Activated naive CD4-positive, alpha-beta T cell treated with anti-CD3 and anti-CD28 coated beads, Interleukin-2, amount 50 U/mL, for 72 hours (primary cell): ENCODE data around the gene CORO6. TPM values are rescaled to one million over a fixed set of nuclear protein-coding genes. Genes with fewer than 3 reads are reported as not detected.

Source experiments
- ATAC-seq, 2 donors: fragments of 150-1000 bp; cut with Tn5 transposase; 2 replicates each; pipeline ENCODE4 v1.10.0; 2021; ENCODE audit warnings: mild to moderate bottlenecking in 2 of 2, moderate library complexity in 2 of 2
- DNase-seq, 2 donors: peaks; one replicate each; pipeline ENCODE4 v3.0.0; 2021 to 2022; ENCODE audit warnings: low spot score in 2 of 2
- H3K27ac Mint-ChIP-seq, 2 donors: one replicate each; pipeline ENCODE4 v1.8.0; 2022; ENCODE audit warnings: mild to moderate bottlenecking in 2 of 2, mixed read lengths in 2 of 2
- H3K36me3 Mint-ChIP-seq, 2 donors: one replicate each; pipeline ENCODE4 v1.8.0; 2022; ENCODE audit warnings: mixed read lengths in 2 of 2
- H3K9me3 Mint-ChIP-seq, 2 donors: one replicate each; pipeline ENCODE4 v1.8.0; 2022; ENCODE audit warnings: mixed read lengths in 2 of 2
- total RNA-seq, 2 donors: library from RNA; stranded (reverse); gene quantifications; one replicate each; pipeline ENCODE4 v1.2.3, GENCODE V29; 2022

Gene CORO6
- total RNA-seq, 2 donors from 2014 or later, result 17.3 to 47.3 TPM

DNA sequence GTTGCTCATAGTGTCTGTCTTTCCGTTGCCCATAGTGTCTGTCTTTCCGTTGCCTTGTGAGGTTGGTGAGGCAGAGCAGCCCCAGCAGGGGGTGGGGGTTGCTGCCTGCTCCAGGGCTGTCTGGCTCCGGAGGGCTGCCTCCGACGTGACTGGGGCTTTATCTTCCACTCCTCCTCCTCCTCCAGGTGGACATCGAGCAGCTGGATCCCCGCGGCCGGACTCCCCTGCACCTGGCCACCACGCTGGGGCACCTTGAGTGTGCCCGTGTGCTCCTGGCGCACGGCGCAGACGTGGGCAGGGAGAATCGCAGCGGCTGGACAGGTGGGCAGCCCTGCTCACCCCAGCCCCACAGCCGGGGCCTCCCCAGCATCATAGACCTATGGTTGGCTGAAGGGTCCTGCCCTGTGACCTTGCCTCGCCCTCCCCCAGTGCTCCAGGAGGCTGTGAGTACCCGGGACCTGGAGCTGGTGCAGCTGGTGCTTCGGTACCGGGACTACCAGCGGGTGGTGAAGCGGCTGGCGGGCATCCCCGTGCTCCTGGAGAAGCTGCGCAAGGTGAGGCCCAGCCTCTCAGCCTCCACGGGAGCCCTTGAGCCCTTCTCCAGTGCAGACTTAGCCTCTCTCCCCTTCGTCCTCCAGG, 15.0 kb downstream of the CORO6 start:
- ATAC-seq, result no peak
- DNase-seq, result no peak
- Mint-ChIP-seq H3K27ac (no peak overlapping the region), H3K9me3 (no peaks in the 10 kb centered on the region), H3K36me3 (no peaks in the 10 kb centered on the region)

DNA sequence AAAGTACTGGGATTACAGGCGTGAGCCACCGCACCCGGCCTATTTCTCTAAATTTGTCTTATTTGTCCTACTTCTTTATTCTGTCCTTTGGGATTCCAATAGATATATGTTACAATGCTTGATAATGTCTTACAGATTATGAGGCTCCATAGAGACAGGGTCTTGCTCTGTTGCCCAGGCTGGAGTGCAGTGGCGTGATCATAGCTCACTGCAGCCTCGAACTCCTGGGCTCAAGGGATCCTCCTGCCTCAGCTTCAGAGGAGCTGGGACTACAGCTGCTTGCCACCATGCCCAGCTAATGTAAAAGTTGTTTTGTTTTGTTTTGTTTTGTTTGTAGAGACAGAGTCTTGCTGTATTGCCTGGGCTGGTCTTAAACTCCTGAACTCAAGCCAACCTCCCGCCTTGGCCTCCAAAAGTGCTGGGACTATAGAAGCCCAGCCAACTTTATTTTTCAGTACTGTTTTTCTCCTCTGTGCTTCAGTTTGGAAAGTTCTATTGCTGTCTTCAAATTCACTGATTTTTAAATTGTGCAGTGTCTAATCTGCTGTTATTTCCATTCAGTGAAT, 19.5 kb downstream of the CORO6 start:
- Mint-ChIP-seq H3K27ac (no peak overlapping the region), H3K36me3 (no peaks in the 10 kb centered on the region), H3K9me3 (no peaks in the 10 kb centered on the region)
- no peak for ATAC-seq
- no peak for DNase-seq

DNA sequence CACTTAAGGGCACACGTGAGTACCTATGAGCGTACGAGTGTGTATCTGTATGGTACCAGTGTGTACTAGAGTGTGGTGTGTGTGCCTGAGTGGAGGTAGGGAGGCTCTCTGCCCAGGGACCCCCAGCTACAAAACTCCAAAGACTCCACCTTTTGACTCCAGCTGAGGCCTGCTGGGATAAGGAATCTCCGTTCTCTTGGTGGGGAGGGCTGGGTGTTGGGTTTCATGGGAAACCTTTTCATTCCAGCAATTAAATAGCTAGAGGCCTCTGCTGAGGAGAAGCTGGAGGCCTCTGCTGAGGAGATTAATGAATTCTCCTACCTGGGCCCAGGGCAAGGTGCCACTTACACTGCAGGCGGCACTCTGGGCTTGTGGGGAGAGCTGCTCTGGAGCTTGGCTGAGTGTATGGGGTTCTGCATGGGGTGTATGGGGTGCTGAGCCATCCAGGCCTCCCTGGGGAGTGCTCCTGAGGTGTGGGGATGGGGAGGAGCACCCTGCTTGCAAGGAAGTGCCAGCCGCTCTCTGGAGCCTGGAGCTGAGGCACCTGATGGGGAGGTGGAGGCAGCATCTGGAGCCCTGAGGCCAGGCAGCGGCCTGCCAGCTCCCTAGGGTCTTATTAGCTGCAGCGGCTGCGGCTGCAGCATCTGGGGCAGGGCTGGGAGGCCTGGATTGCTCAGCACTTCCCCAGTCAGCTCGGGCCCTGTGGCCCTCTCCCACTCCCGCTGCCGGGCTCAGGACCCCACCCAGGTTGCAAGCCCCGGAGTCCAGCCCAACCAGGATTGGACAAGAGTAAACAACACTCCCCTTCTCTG, 25.1 kb downstream of the CORO6 start:
- no peaks in the 10 kb centered on the region for H3K36me3 Mint-ChIP-seq
- H3K27ac Mint-ChIP-seq, result no peak overlapping the region
- DNase-seq, result no peak
- H3K9me3 Mint-ChIP-seq, result no peaks in the 10 kb centered on the region
- no peak for ATAC-seq

DNA sequence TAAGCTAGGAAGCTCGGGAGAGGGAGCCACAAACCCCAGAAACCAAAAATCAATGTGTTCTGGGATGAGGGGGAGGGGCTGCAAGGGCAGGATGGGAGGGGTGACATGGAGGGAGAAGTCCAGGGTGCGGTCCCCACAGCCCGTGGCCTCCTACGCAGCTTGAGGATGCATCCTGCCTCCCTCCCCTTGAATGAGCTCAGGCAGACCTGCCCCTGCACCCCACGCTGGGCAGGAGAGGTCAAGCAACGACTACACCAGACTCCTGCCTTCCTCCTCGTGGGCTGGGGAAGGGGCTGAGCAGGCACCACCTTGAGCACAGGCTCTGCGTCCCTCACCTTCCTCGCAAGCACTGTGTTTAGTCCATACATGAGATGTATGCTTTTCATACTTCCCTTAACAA, 25.9 kb downstream of the CORO6 start:
- no peaks in the 10 kb centered on the region for H3K36me3 Mint-ChIP-seq
- no peak for ATAC-seq
- no peaks in the 10 kb centered on the region for H3K9me3 Mint-ChIP-seq
- DNase-seq, result no peak
- no peak overlapping the region for H3K27ac Mint-ChIP-seq

DNA sequence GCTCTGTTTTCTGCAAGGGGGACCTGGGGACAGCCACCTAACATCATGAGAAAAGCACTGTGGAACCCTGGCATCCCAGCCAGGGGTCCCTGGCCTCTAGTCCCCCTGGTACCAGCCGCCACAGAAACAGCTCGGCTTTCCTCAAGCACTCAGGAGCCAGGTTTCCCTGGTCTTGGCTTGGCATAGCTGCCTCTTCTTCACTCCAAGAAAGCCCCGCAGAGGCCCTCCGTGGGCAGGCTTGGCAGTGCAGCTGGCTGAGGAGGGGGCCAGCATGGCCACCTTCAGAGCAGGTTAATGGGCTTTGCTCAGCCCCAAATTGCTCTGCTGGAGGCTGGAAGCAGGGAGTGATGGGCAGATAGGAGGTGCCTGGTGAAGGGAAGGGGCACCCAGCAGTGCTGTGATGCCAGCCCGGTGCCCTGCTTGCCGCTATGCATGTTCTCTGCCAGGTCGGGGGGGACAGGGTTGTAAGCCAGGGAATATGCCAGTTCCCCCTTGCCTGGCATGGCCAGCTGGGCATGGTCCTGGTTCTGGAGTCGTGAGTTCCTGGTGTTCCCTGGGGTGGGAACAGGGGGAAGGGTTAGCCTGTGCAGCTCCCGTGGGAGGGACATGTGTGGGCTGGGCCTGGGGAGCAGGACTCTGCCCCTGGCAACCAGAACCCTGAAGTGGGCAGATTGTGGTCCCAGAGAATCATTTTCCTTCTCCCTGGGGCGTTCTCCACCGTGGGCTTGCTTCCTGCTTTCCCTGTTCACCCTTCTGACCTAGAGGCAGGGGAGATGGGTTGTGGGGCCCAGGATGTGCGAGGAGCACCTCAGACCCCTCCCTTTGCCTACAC, 26.6 kb downstream of the CORO6 start:
- Mint-ChIP-seq H3K36me3 (no peaks in the 10 kb centered on the region), H3K9me3 (no peaks in the 10 kb centered on the region), H3K27ac (no peak overlapping the region)
- DNase-seq (no peak), ATAC-seq (no peak)

DNA sequence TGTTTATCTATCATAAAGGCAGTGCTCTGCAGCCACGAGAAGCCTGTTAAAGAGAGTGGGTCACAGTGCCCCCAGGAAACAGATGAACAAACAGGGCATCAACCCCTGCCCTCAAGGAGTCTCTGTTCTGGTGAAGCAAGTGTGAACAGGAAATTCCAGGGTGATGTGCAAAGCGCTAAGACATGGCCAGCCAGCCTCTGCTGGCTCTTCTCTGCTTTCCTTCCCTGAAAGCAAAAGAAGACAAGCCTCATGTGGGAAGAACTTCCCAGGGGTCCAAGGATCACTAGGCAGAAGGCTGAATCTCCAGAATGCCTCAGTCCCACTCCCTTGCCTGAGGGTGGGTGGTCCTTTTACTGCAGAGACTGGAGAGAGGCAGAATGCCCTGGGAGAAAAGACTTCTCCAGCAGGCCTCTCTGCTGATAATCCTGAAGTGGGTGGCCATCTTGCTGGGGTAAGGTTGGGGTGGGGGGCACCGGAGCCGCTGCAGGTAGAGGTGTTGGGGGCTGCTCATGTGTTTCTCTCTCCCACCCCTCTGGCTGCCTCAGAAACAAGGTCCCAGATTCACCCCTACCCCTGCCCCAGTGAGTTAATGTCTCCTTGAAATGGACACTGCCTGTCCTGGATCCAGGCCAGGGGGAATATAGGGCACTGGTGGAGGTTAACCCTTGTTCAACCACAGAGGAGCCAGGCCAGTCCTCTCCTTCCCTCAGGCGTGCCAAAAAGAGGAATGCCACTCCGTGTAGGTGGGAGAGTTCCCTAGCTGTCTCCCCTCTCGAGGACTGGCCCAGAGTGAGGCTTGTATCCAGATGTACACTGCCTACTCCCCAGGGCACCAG, 27.4 kb downstream of the CORO6 start:
- no peak for DNase-seq
- H3K9me3 Mint-ChIP-seq, result no peaks in the 10 kb centered on the region
- no peak overlapping the region for H3K27ac Mint-ChIP-seq
- ATAC-seq, result no peak
- H3K36me3 Mint-ChIP-seq, result no peaks in the 10 kb centered on the region

DNA sequence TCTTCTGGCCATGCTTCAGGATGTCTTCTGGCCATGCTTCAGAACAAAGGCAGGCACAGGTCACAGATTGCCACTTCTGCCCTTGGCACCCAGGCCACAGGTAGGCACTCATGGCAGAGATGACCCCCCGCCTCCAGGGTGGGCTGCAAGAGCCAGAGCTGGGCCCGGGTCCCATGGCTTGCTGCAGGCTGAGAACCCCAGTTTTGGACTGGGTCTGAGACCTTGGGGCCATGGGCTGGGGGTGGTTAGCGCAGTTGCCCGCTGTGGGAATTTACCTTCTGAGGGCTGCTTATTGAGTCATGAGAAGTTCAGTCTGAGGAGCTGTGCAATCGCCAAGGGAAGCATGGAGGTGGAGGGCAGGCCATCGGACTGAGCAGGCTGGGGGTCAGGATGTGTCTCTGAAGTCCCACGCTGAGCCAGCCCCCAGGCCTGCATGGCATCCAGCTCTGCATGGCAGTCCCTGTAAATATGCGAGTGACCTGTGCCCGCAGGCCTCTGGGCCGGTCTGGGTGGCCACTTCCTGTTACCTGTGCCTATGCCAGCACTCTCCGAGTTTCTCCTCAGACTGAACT, 28.1 kb downstream of the CORO6 start:
- Mint-ChIP-seq H3K27ac (no peak overlapping the region), H3K36me3 (no peaks in the 10 kb centered on the region), H3K9me3 (no peaks in the 10 kb centered on the region)
- no peak for DNase-seq
- ATAC-seq, result no peak

DNA sequence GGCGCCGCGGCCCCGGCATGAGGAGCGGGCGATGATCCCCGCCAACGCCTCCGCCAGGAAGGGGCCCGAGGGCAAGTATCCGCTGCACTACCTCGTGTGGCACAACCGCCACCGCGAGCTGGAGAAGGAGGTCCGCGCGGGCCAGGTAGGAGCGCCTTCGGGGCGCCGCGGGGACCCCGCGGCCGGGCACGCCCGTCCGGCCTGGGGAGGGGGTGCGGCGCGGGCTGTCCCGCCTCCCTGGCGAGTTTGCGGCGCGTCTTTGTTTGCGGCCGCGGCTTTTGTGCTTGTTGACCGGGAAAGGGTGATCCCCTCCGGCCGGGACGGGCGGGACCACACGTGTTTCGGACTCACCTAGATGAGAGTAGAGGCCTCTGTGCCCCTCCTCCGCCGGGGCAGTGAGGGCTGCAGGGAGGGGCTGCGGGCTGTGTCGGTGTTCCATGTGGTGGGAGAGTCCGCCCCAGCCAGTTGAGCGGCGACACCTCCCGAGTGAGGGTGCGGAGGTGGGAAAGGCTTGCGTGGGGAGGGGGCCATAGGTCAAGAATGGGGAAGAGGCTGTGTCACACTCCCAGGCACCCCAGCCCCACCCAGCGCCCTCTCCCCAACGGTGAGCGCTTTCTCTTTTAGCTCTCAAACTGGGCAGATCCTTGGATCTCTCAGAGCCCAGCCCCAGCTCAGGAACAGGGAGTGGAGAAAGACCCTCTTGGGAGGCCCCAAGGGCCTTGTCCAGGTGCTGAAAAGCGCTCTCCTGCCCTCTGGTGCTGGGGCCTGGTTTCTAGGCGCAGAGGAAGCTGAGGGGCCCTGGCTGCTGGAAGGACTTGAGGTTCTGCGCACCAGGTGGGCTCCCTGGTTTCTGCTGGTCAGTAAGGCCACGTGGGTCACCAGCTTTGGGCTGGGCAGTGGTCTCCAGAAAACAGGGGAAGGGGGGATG, 28.9 kb downstream of the CORO6 start:
- DNase-seq, result peak in 1 of 2 donors; percentile 45
- H3K9me3 Mint-ChIP-seq, result no peaks in the 10 kb centered on the region
- H3K27ac Mint-ChIP-seq, result peak overlapping the region in 1 of 2 donors; percentile 29
- H3K36me3 Mint-ChIP-seq, result no peaks in the 10 kb centered on the region
- ATAC-seq, result peak in 1 of 2 donors; percentile 4

DNA sequence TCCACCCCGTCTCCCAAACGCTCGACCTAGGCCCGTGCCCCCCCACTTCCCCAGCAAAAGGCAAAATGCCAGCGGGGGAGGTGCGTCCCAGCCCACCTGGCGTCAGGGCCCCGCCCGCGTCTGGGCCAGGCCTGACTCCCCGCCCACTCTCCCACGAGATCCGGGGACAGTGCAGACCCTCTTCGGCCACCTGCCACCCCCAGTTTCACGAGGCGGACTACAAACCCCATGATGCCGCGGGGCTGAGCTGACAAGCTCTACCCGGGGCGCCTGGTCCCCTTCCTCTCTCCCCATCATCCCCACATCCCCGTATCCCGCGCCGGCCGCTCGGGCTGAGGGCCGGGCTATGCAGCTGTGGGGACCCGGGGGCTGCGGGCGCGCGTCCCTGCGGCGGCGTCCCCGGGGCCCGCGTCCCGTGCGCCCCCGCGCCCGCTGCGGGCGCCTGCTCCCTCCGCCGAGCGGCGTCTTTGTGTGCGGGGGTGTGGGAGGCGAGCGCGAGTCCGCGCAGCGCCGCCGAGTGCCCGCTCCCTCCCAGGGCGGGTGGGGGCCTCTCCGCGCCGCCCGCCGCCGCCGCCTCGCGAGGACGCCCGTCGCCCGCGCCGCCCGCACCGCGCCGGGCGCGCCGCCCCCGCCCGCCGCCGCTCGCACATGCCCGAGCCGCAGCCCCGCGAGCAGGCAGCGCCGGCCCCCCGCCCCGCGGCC, 29.7 kb downstream of the CORO6 start, which contains the start of gene ANKRD13B:
ANKRD13B (plus strand) TSS at position 283 of the 702 bp plus-strand sequence. CDS start 490 bp downstream, outside the sequence.
- peak in 1 of 2 donors; percentile 57 for DNase-seq
- peaks cover 6 to 7% of the 10 kb centered on the region in 2 donors for H3K36me3 Mint-ChIP-seq
- peak in 1 of 2 donors; percentile 16 for ATAC-seq
- H3K9me3 Mint-ChIP-seq, result no peaks in the 10 kb centered on the region
- H3K27ac Mint-ChIP-seq, result peak within 1 kb of the TSS in 1 of 2 donors; percentile 29

DNA sequence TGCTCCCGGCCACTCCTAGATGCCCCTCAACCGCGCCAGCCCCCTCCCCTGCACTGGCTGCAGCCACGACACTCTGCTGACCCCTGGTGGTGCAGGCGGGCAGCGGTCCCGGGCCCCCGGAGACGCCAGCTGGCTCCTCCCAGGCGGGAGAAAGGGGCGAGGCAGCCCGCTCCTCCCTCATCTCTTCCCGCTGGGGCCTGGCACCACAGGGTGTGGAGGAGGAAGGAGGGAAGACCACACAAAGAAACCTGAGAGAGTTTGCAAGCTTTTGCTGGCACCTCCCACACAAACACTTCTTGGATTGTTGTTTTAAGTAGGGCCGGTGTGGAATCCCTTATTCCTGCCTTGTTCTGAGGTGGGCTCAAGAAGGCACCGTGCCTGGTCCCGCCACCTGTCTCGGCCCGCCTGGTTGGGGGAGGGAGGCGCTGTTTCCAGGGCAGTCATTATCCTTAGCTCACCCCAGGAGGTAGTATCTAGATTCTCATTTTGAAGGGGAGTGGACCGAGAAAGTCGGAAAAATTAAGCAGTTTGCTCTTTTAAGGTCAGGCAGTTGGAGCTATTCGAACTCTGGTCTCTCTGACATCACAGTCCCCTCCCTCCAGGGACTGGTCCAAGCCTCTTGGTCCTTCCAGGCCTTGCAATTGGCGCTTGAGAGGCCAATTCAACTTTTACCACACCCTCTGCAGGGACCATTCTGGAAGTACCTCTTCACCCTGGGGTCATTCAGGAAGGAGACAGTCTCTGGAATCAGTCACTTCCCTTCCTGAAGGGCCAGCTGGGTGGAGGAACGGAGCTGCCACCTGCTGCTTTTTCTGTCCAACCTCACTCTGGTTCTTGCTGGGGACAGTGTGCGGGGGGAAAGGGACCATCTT, 30.7 kb downstream of the CORO6 start:
- Mint-ChIP-seq H3K27ac (peak overlapping the region in 1 of 2 donors; percentile 44), H3K36me3 (peaks cover 7 to 10% of the 10 kb centered on the region in 2 donors), H3K9me3 (no peaks in the 10 kb centered on the region)
- DNase-seq (peak; percentile 82 to 94), ATAC-seq (peak; percentile 44 to 60)

DNA sequence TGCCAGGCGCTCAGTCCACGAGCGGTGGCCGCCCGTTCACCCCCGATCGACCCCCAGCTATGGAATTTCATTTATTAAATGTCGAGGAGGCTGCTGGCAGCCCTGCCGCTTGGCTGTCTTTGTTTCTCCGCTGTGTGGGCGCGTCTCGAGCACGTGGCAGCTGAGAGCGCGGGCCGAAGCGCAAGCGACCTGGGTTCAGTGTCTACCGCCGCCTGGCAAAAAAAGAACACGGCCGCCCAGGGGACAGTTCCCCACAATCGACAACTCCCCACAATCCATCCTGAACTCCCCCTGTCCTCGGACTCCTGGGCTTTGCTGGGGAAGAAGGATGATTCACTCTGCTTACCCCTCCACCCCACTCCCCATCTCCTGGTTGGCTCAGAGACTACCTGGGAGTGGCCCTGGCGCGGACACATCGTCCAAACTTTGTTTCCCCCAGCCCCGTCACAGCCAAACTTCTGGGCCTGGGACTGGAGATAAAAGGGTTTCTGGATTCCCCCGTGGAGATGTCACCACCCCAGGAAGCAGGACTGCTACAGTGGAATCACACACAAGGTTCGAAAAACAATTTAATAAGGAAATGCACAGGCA, 31.5 kb downstream of the CORO6 start:
- Mint-ChIP-seq H3K9me3 (no peaks in the 10 kb centered on the region), H3K27ac (peak overlapping the region in 1 of 2 donors; percentile 44), H3K36me3 (peaks cover 7 to 10% of the 10 kb centered on the region in 2 donors)
- peak; percentile 34 to 36 for ATAC-seq
- DNase-seq, result peak in 1 of 2 donors; percentile 45

DNA sequence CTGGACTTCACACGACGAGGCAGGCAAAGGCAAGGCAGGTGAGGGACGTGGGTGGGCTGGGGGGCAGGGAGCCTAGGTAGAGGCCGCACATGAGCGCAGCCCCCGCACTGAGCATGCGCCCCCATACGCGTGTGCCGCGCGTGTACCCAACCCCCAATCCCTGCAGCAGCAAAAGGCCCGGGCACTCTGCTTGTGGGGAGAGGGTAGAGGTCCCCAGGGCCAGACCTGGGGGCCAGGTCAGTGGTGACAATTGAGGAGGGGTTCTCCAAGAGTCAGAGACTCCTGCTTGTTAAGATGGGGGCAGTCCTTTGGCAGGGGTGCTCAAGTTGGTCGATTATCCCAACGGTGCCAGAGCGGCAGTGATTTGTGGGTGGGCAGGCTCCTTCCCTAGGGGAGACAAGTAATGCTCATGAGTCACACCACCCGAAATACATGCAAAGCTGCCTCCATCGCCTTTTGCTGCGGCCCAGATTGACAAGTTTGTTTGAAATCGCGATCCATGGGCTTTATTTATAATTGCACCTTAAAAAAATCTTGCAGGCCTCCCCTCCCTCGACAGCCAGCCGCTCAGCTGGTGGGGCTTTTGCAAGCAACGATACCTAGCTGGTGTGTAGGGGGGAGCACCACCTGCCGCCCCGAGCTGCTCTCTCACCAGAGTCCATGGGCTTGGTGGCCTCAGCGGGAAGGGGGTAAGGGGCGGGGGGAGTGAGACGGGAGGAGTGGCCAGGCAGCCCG, 32.1 kb downstream of the CORO6 start:
- ATAC-seq (peak in 1 of 2 donors; percentile 9), DNase-seq (no peak)
- Mint-ChIP-seq H3K27ac (peak overlapping the region in 1 of 2 donors; percentile 54), H3K9me3 (no peaks in the 10 kb centered on the region), H3K36me3 (peaks cover 7 to 10% of the 10 kb centered on the region in 2 donors)
